A549 (cell line): ENCODE results near the gene CARTPT. TPM values are rescaled to one million over a fixed set of nuclear protein-coding genes. Genes with fewer than 3 reads are reported as not detected.

Experiments
- ATAC-seq, 2 experiments: fragments of 200-7000 bp in 1 of 2; fragments of >200 bp in 1 of 2; cut with Nextera tagmentation in 1 of 2; cut with Tn5 transposase in 1 of 2; 3 replicates each; pipeline versions ENCODE4 v1.8.0 to v1.9.1; 2018 to 2020; ENCODE audit warnings: mild to moderate bottlenecking in 1 of 2, moderate library complexity in 1 of 2
- CTCF ChIA-PET: fragments of 300-600 bp; sonication (Branson Sonifier 250); formaldehyde crosslinking; extraction: SDS; loops from one replicate; lab custom pipeline; 2021; ENCODE audit warnings: antibody characterized with exemption, inconsistent platforms; lab: Yijun Ruan, JAX
- POLR2A ChIA-PET: fragments of 350-600 bp; formaldehyde crosslinking; extraction: SDS; loops from one replicate; lab custom pipeline; 2021; ENCODE audit warnings: antibody characterized with exemption, inconsistent platforms; lab: Yijun Ruan, JAX
- DNase-seq, 2 experiments: peaks; one replicate each; pipeline versions ENCODE4 v3.0.0 to v3.0.0-alpha.2; 2011 to 2016; ENCODE audit warnings: low read depth in 1 of 2, low spot score in 1 of 2
- FAIRE-seq: peaks from 2 replicates; lab custom pipeline; 2011; peaks lifted over from hg19 to GRCh38; lab: Jason Lieb, UNC
- H3K27ac ChIP-seq, 2 experiments: fragments of >200 bp; sonication (Bioruptor Twin); formaldehyde crosslinking; 3 replicates each; pipeline ENCODE4 v1.5.1; 2016 to 2017
- H3K4me1 ChIP-seq: fragments of >200 bp; sonication (Bioruptor Twin); formaldehyde crosslinking; 3 replicates; pipeline ENCODE4 v1.6.1; 2016
- H3K4me2 ChIP-seq: fragments of >200 bp; sonication (Bioruptor Twin); formaldehyde crosslinking; 3 replicates; pipeline ENCODE4 v1.6.1; 2016
- H3K4me3 ChIP-seq: fragments of >200 bp; sonication (Bioruptor Twin); formaldehyde crosslinking; 3 replicates; pipeline ENCODE4 v1.5.1; 2016
- H3K9me3 ChIP-seq: fragments of >200 bp; sonication (Bioruptor Twin); formaldehyde crosslinking; 3 replicates; pipeline ENCODE4 v1.6.1; 2016
- BHLHE40 ChIP-seq: IDR thresholded peaks from 2 replicates; pipeline ENCODE4 v1.6.1; 2012; ENCODE audit warnings: low read depth, low read length, inconsistent platforms
- CEBPB ChIP-seq, 2 experiments: fragments of >200 bp in 1 of 2; sonication (Bioruptor Twin) in 1 of 2; formaldehyde crosslinking in 1 of 2; IDR thresholded peaks; 2 replicates each; pipeline ENCODE4 v1.6.1; 2012 to 2016
- CHD2 ChIP-seq: fragments of 150-350 bp; IDR thresholded peaks from 2 replicates; pipeline ENCODE4 v1.6.1; 2014; ENCODE audit warnings: low read length; ENCODE audit not compliant: partially characterized antibody
- EHF ChIP-seq: fragments of 250-450 bp; sonication (Bioruptor Pico); IDR thresholded peaks from 2 replicates; pipeline ENCODE4 v1.5.0; 2020; ENCODE audit warnings: mild to moderate bottlenecking
- FOSB ChIP-seq: fragments of 250-450 bp; sonication (Bioruptor Pico); IDR thresholded peaks from 2 replicates; pipeline ENCODE4 v1.5.0; 2020; ENCODE audit warnings: mild to moderate bottlenecking, moderate library complexity
- FOXS1 ChIP-seq: fragments of 250-450 bp; sonication (Bioruptor Pico); IDR thresholded peaks from 2 replicates; pipeline ENCODE4 v1.5.0; 2020; ENCODE audit warnings: mild to moderate bottlenecking, moderate library complexity
- HOXB5 ChIP-seq: fragments of 250-450 bp; sonication (Bioruptor Pico); IDR thresholded peaks from 2 replicates; pipeline ENCODE4 v1.5.0; 2020; ENCODE audit warnings: mild to moderate bottlenecking, moderate library complexity
- JUNB ChIP-seq: fragments of >200 bp; sonication (Bioruptor Twin); formaldehyde crosslinking; IDR thresholded peaks from 2 replicates; pipeline ENCODE4 v1.6.1; 2016
- MAFK ChIP-seq: fragments of 450-650 bp; IDR thresholded peaks from 2 replicates; pipeline ENCODE4 v1.6.1; 2014; ENCODE audit not compliant: partially characterized antibody
- MAZ ChIP-seq: fragments of 150-350 bp; IDR thresholded peaks from 2 replicates; pipeline ENCODE4 v1.6.1; 2014; ENCODE audit warnings: antibody characterized with exemption, low read depth, low read length, borderline replicate concordance
- MYC ChIP-seq: IDR thresholded peaks from 2 replicates; pipeline ENCODE4 v1.6.1; 2012; ENCODE audit warnings: mild to moderate bottlenecking, inconsistent platforms, low read length, improper control_type of control experiment, borderline replicate concordance
- POLR2AphosphoS2 ChIP-seq: conservative IDR thresholded peaks from 2 replicates; pipeline ENCODE4 v1.6.1; 2012; ENCODE audit warnings: low read length, improper control_type of control experiment, inconsistent platforms
- RARB ChIP-seq: fragments of 250-450 bp; sonication (Bioruptor Pico); IDR thresholded peaks from 2 replicates; pipeline ENCODE4 v1.8.0; 2021; ENCODE audit warnings: mild to moderate bottlenecking, moderate library complexity
- RNF2 ChIP-seq: fragments of 200-600 bp; sonication (generic); IDR thresholded peaks from 2 replicates; pipeline ENCODE4 v1.6.1; 2016; ENCODE audit warnings: low read depth, mild to moderate bottlenecking, antibody characterized with exemption, moderate library complexity, borderline replicate concordance
- SMC3 ChIP-seq: fragments of >200 bp; sonication (Bioruptor Twin); formaldehyde crosslinking; IDR thresholded peaks from 3 replicates; pipeline ENCODE4 v1.6.1; 2018; ENCODE audit warnings: inconsistent platforms
- SREBF2 ChIP-seq: fragments of 450-650 bp; IDR thresholded peaks from 2 replicates; pipeline ENCODE4 v1.6.1; 2014; ENCODE audit warnings: mild to moderate bottlenecking, moderate library complexity
- TFCP2L1 ChIP-seq: fragments of 250-450 bp; sonication (Bioruptor Pico); IDR thresholded peaks from 2 replicates; pipeline ENCODE4 v1.5.0; 2021; ENCODE audit warnings: mild to moderate bottlenecking
- ZC3H11A ChIP-seq: fragments of 450-650 bp; IDR thresholded peaks from 2 replicates; pipeline ENCODE4 v1.6.1; 2014; ENCODE audit warnings: antibody characterized with exemption, mild to moderate bottlenecking
- WGBS: methylation state at CpG from one replicate; pipeline ENCODE4 v1.1.6; 2017; ENCODE audit errors: missing lambda C conversion rate; 5-methylcytosine and 5-hydroxymethylcytosine counted together
- polyA plus RNA-seq, 4 experiments: library from polyadenylated mRNA; depleted of rRNA in 3 of 4; stranded (reverse); fragments of >200 nt; fragmentation: RNase III in 1 of 4; extraction: RNeasy Plus Mini Kit Qiagen cat#74134 plus additional on column Dnase treatment in 1 of 4; gene quantifications; 2 replicates in 3 of 4; 3 replicates in 1 of 4; pipeline ENCODE4 v1.2.3, GENCODE V29; 2011 to 2017
- TF ChIP-seq, protein P1 (sequence below): IDR thresholded peaks from 2 replicates; pipeline ENCODE4 v1.6.1; 2012
- TF ChIP-seq, protein P2 (sequence below): fragments of 250-450 bp; sonication (Bioruptor Pico); IDR thresholded peaks from 2 replicates; pipeline ENCODE4 v1.5.0; 2021; ENCODE audit warnings: mild to moderate bottlenecking, moderate library complexity, borderline replicate concordance
- TF ChIP-seq, protein P3 (sequence below): fragments of >200 bp; sonication (Bioruptor Twin); formaldehyde crosslinking; IDR thresholded peaks from 3 replicates; pipeline ENCODE4 v1.5.1; 2016
- TF ChIP-seq, protein P4 (sequence below): fragments of 200-600 bp; sonication (generic); IDR thresholded peaks from 2 replicates; pipeline ENCODE4 v1.6.1; 2016; ENCODE audit warnings: antibody characterized with exemption, mild to moderate bottlenecking, moderate library complexity
- TF ChIP-seq, protein P5 (sequence below): fragments of 250-450 bp; sonication (Bioruptor Pico); IDR thresholded peaks from 2 replicates; pipeline ENCODE4 v1.5.0; 2020; ENCODE audit warnings: low read depth, mild to moderate bottlenecking, moderate library complexity
- TF ChIP-seq, protein P6 (sequence below): IDR thresholded peaks from 2 replicates; pipeline ENCODE4 v1.6.1; 2012; ENCODE audit warnings: low read depth, borderline replicate concordance
- TF ChIP-seq, protein P7 (sequence below): fragments of 450-650 bp; IDR thresholded peaks from 2 replicates; pipeline ENCODE4 v1.6.1; 2014; ENCODE audit warnings: antibody characterized with exemption
- TF ChIP-seq, protein P8 (sequence below): fragments of 150-350 bp; IDR thresholded peaks from 2 replicates; pipeline ENCODE4 v1.6.1; 2014; ENCODE audit warnings: low read depth, mild to moderate bottlenecking, low read length

CARTPT gene
- polyA plus RNA-seq, 2 of the 4 experiments (the other 2 are of a cell fraction): not detected

DNA sequence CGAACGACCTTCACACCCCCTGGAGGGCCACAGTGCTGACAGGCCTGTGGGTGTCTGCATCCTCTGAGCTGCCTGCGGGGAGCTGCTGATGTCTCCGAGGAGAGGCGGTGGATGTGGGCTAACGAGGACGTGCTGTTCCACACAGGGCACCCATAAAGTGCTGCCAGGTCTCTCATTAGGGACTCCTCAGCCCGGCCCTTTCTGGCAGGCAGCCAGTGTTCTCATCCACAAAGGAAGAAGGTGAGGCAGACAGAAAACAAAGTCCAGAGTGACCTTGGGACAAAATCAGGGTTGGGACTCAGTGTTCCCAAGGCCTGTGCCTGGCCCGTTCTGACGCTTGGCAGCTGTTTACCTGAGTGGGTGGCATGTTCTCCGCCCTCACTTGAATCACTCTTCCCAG, 29.3 kb downstream of the CARTPT start:
- DNase-seq: no peak
- POLR2A ChIA-PET: no interaction called here
- WGBS: 77% methylated on average over 11 of the region's 11 CpGs
- TF ChIP-seq FOXS1: no peak
- TF ChIP-seq MYC: no peak
- TF ChIP-seq, protein P1, sequence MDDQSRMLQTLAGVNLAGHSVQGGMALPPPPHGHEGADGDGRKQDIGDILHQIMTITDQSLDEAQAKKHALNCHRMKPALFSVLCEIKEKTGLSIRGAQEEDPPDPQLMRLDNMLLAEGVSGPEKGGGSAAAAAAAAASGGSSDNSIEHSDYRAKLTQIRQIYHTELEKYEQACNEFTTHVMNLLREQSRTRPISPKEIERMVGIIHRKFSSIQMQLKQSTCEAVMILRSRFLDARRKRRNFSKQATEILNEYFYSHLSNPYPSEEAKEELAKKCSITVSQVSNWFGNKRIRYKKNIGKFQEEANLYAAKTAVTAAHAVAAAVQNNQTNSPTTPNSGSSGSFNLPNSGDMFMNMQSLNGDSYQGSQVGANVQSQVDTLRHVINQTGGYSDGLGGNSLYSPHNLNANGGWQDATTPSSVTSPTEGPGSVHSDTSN: no peak
- no peak for TF ChIP-seq MAZ
- no peak for TF ChIP-seq SREBF2
- no peak for TF ChIP-seq POLR2AphosphoS2
- no peak for TF ChIP-seq EHF
- no peak for TF ChIP-seq RARB
- TF ChIP-seq JUNB: no peak
- TF ChIP-seq, protein P2, sequence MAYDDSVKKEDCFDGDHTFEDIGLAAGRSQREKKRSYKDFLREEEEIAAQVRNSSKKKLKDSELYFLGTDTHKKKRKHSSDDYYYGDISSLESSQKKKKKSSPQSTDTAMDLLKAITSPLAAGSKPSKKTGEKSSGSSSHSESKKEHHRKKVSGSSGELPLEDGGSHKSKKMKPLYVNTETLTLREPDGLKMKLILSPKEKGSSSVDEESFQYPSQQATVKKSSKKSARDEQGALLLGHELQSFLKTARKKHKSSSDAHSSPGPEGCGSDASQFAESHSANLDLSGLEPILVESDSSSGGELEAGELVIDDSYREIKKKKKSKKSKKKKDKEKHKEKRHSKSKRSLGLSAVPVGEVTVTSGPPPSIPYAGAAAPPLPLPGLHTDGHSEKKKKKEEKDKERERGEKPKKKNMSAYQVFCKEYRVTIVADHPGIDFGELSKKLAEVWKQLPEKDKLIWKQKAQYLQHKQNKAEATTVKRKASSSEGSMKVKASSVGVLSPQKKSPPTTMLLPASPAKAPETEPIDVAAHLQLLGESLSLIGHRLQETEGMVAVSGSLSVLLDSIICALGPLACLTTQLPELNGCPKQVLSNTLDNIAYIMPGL (CRISPR knock-in tag): no peak
- TF ChIP-seq CHD2: no peak
- TF ChIP-seq, protein P3, sequence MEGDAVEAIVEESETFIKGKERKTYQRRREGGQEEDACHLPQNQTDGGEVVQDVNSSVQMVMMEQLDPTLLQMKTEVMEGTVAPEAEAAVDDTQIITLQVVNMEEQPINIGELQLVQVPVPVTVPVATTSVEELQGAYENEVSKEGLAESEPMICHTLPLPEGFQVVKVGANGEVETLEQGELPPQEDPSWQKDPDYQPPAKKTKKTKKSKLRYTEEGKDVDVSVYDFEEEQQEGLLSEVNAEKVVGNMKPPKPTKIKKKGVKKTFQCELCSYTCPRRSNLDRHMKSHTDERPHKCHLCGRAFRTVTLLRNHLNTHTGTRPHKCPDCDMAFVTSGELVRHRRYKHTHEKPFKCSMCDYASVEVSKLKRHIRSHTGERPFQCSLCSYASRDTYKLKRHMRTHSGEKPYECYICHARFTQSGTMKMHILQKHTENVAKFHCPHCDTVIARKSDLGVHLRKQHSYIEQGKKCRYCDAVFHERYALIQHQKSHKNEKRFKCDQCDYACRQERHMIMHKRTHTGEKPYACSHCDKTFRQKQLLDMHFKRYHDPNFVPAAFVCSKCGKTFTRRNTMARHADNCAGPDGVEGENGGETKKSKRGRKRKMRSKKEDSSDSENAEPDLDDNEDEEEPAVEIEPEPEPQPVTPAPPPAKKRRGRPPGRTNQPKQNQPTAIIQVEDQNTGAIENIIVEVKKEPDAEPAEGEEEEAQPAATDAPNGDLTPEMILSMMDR: no peak
- TF ChIP-seq, protein P4, sequence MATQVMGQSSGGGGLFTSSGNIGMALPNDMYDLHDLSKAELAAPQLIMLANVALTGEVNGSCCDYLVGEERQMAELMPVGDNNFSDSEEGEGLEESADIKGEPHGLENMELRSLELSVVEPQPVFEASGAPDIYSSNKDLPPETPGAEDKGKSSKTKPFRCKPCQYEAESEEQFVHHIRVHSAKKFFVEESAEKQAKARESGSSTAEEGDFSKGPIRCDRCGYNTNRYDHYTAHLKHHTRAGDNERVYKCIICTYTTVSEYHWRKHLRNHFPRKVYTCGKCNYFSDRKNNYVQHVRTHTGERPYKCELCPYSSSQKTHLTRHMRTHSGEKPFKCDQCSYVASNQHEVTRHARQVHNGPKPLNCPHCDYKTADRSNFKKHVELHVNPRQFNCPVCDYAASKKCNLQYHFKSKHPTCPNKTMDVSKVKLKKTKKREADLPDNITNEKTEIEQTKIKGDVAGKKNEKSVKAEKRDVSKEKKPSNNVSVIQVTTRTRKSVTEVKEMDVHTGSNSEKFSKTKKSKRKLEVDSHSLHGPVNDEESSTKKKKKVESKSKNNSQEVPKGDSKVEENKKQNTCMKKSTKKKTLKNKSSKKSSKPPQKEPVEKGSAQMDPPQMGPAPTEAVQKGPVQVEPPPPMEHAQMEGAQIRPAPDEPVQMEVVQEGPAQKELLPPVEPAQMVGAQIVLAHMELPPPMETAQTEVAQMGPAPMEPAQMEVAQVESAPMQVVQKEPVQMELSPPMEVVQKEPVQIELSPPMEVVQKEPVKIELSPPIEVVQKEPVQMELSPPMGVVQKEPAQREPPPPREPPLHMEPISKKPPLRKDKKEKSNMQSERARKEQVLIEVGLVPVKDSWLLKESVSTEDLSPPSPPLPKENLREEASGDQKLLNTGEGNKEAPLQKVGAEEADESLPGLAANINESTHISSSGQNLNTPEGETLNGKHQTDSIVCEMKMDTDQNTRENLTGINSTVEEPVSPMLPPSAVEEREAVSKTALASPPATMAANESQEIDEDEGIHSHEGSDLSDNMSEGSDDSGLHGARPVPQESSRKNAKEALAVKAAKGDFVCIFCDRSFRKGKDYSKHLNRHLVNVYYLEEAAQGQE: no peak
- TF ChIP-seq, protein P5, sequence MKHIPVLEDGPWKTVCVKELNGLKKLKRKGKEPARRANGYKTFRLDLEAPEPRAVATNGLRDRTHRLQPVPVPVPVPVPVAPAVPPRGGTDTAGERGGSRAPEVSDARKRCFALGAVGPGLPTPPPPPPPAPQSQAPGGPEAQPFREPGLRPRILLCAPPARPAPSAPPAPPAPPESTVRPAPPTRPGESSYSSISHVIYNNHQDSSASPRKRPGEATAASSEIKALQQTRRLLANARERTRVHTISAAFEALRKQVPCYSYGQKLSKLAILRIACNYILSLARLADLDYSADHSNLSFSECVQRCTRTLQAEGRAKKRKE (CRISPR knock-in tag): no peak
- TF ChIP-seq, protein P6, sequence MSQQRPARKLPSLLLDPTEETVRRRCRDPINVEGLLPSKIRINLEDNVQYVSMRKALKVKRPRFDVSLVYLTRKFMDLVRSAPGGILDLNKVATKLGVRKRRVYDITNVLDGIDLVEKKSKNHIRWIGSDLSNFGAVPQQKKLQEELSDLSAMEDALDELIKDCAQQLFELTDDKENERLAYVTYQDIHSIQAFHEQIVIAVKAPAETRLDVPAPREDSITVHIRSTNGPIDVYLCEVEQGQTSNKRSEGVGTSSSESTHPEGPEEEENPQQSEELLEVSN: no peak
- Histone ChIP-seq H3K4me2 (no peak overlapping the region), H3K27ac (no peak overlapping the region), H3K4me1 (no peaks in the 10 kb centered on the region), H3K9me3 (no peaks in the 10 kb centered on the region), H3K4me3 (no peak overlapping the region)
- CTCF ChIA-PET: interaction anchor here (5.6 kb wide), 1 partner anchor 8 kb away, joined by 36 read pairs; no protein-coding TSS in a partner anchor
- no peak for FAIRE-seq
- no peak for ATAC-seq

DNA sequence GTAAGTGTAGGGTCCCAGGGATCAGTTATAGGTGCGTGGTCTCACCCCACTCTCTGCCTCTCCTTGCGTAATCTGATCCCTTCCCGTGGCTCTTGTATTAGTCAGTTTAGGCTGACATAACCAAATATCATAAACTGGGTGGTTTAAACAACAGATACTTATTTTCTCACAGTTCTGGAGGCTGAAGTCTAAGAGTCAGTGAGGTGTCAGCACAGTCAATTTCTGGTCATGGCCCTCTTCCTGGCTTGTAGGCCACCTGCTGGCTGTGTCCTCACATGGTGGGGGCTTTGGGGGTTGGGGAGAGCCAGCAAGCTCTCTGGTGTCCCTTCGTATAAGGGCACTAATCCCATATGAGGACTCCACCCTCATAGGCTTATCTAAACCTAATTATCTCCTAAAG, 32.3 kb downstream of the CARTPT start:
- no peaks in the 10 kb centered on the region for H3K4me1 ChIP-seq
- FAIRE-seq: no peak
- peak in 1 of 2 experiments; percentile 12; a peak in 1 of 6 replicates for ATAC-seq
- WGBS: 48% methylated on average over 4 of the region's 4 CpGs
- H3K9me3 ChIP-seq: no peaks in the 10 kb centered on the region
- no peak for DNase-seq
- H3K4me3 ChIP-seq: no peak overlapping the region
- POLR2A ChIA-PET: no interaction called here
- H3K4me2 ChIP-seq: no peak overlapping the region
- CTCF ChIA-PET: interaction anchor here (1.8 kb wide), 1 partner anchor 275 kb away, joined by 9 read pairs; no protein-coding TSS in a partner anchor
- H3K27ac ChIP-seq: no peak overlapping the region
- TF ChIP-seq TFCP2L1 (CRISPR knock-in tag) (no peak), FOSB (no peak), BHLHE40 (no peak), SMC3 (no peak), JUNB (no peak), HOXB5 (CRISPR knock-in tag) (no peak), MYC (no peak), ZC3H11A (no peak), CEBPB (IDR thresholded peaks at IDR 0.05) (no peak), MAFK (no peak), RNF2 (no peak)
- TF ChIP-seq, protein P7, sequence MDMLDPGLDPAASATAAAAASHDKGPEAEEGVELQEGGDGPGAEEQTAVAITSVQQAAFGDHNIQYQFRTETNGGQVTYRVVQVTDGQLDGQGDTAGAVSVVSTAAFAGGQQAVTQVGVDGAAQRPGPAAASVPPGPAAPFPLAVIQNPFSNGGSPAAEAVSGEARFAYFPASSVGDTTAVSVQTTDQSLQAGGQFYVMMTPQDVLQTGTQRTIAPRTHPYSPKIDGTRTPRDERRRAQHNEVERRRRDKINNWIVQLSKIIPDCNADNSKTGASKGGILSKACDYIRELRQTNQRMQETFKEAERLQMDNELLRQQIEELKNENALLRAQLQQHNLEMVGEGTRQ: no peak
- TF ChIP-seq, protein P8, sequence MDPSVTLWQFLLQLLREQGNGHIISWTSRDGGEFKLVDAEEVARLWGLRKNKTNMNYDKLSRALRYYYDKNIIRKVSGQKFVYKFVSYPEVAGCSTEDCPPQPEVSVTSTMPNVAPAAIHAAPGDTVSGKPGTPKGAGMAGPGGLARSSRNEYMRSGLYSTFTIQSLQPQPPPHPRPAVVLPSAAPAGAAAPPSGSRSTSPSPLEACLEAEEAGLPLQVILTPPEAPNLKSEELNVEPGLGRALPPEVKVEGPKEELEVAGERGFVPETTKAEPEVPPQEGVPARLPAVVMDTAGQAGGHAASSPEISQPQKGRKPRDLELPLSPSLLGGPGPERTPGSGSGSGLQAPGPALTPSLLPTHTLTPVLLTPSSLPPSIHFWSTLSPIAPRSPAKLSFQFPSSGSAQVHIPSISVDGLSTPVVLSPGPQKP: no peak
